Thymus (tissue), 14 donors: ENCODE results near the gene MEF2D. TPM values are rescaled to one million over a fixed set of nuclear protein-coding genes. Genes with fewer than 3 reads are reported as not detected.
A peak's percentile ranks its signal among the peaks of the same experiment; 100 is the strongest.

Experiments used
- DNase-seq, 9 donors: peaks; one replicate each; pipeline ENCODE4 v3.0.0-alpha.2; 2013; ENCODE audit warnings: low spot score in 9 of 9, low read depth in 6 of 9, missing footprints in 1 of 9
- H3K27ac ChIP-seq, 2 donors: one replicate each; pipeline ENCODE4 v1.5.1; 2013; ENCODE audit warnings: control low read depth in 1 of 2, low read depth in 1 of 2, low read length in 1 of 2, mild to moderate bottlenecking in 1 of 2, moderate library complexity in 1 of 2
- H3K27me3 ChIP-seq, 2 donors: one replicate each; pipeline ENCODE4 v1.5.1; 2013; ENCODE audit warnings: low read length in 1 of 2; ENCODE audit not compliant: control insufficient read depth in 2 of 2, insufficient read depth in 1 of 2
- H3K36me3 ChIP-seq, 2 donors: one replicate each; pipeline ENCODE4 v1.5.1; 2013; ENCODE audit warnings: low read length in 1 of 2, mild to moderate bottlenecking in 1 of 2, moderate library complexity in 1 of 2; ENCODE audit not compliant: control insufficient read depth in 2 of 2, insufficient read depth in 2 of 2
- H3K4me1 ChIP-seq, 2 donors: one replicate each; pipeline ENCODE4 v1.5.1; 2013; ENCODE audit warnings: low read length in 2 of 2; ENCODE audit not compliant: control insufficient read depth in 2 of 2, insufficient read depth in 2 of 2
- H3K4me3 ChIP-seq, 2 donors: one replicate each; pipeline ENCODE4 v1.5.1; 2013; ENCODE audit warnings: low read length in 2 of 2, control low read depth in 1 of 2, mild to moderate bottlenecking in 1 of 2
- H3K9me3 ChIP-seq, 2 donors: one replicate each; pipeline ENCODE4 v1.5.1; 2013; ENCODE audit warnings: low read length in 1 of 2, mild to moderate bottlenecking in 1 of 2; ENCODE audit not compliant: control insufficient read depth in 2 of 2, insufficient read depth in 1 of 2
- WGBS: extraction: QIAGEN DNeasy Blood & Tissue Kit; methylation state at CpG from one replicate; pipeline ENCODE4 v1.1.7; 2013; 5-methylcytosine and 5-hydroxymethylcytosine counted together
- long read RNA-seq, 10 donors: transcript quantifications; one replicate each; lab custom pipeline, GENCODE V29; 2026
- polyA plus RNA-seq: library from polyadenylated mRNA; stranded (reverse); fragments of 200-250 nt; gene quantifications from one replicate; pipeline ENCODE4 v1.2.3, GENCODE V29; 2013
- total RNA-seq: library from RNA; stranded (reverse); fragments of 120-200 nt; gene quantifications from one replicate; pipeline ENCODE4 v1.2.4, GENCODE V29; 2013
- donor health status: healthy.

Gene MEF2D
- total RNA-seq (8.3 TPM), polyA plus RNA-seq (26.3 TPM)
- long read RNA-seq, donor 1: 0 reads
- long read RNA-seq, donor 2, partial matches to known transcripts: 34 of 34 reads
- long read RNA-seq, donor 2, other reads (novel, unspliced or antisense): 0 of 34 reads
- long read RNA-seq, donor 3, partial matches to known transcripts: 6 of 7 reads
- long read RNA-seq, donor 3, other reads (novel, unspliced or antisense): 0 of 7 reads
- long read RNA-seq, donor 4, partial matches to known transcripts: 0 of 1 reads
- long read RNA-seq, donor 4, other reads (novel, unspliced or antisense): 0 of 1 reads
- long read RNA-seq, donor 5, partial matches to known transcripts: 27 of 27 reads
- long read RNA-seq, donor 5, other reads (novel, unspliced or antisense): 0 of 27 reads
- long read RNA-seq, donor 6, partial matches to known transcripts: 7 of 7 reads
- long read RNA-seq, donor 6, other reads (novel, unspliced or antisense): 0 of 7 reads
- long read RNA-seq, donor 7, partial matches to known transcripts: 24 of 24 reads
- long read RNA-seq, donor 7, other reads (novel, unspliced or antisense): 0 of 24 reads
- long read RNA-seq, donor 8, partial matches to known transcripts: 0 of 1 reads
- long read RNA-seq, donor 8, other reads (novel, unspliced or antisense): 0 of 1 reads
- long read RNA-seq, donor 9: 0 reads
- long read RNA-seq, donor 10, partial matches to known transcripts: 14 of 14 reads
- long read RNA-seq, donor 10, other reads (novel, unspliced or antisense): 0 of 14 reads

GRCh38 chr1:156500543-156500792 lies at the start of gene MEF2D:
TSS of gene MEF2D (minus strand) at chr1:156500775. CDS start at chr1:156483292, 17,483 bp downstream.
- Histone ChIP-seq H3K4me1 (peaks cover 67 to 79% of the 10 kb centered on the region in 2 donors), H3K27ac (peak within 1 kb of the TSS; percentile 100), H3K27me3 (no peaks in the 10 kb centered on the region), H3K36me3 (peaks cover 10 to 24% of the 10 kb centered on the region in 2 donors), H3K4me3 (peak within 1 kb of the TSS; percentile 99), H3K9me3 (peaks cover 2 to 8% of the 10 kb centered on the region in 2 donors)
- WGBS: under 1% methylated on average over 27 of the region's 27 CpGs
- DNase-seq: no peak

- no peaks in the 10 kb centered on the region for H3K27me3 ChIP-seq
- no peak for DNase-seq
- no peak overlapping the region for H3K27ac ChIP-seq
- peaks cover 0 to 2% of the 10 kb centered on the region in 2 donors for H3K4me1 ChIP-seq
- 86% methylated on average over 5 of the region's 5 CpGs for WGBS
- H3K36me3 ChIP-seq: peaks cover 6 to 10% of the 10 kb centered on the region in 2 donors
- no peak overlapping the region for H3K4me3 ChIP-seq
- H3K9me3 ChIP-seq: no peaks in the 10 kb centered on the region
Observed at GRCh38 chr1:156550346-156550745, 49.8 kb upstream of the MEF2D start.

GRCh38 chr1:156549831-156550230 lies 49.3 kb upstream of the MEF2D start:
- Histone ChIP-seq H3K4me1 (peaks cover 0 to 2% of the 10 kb centered on the region in 2 donors), H3K27me3 (no peaks in the 10 kb centered on the region), H3K36me3 (peaks cover 6 to 10% of the 10 kb centered on the region in 2 donors), H3K27ac (no peak overlapping the region), H3K9me3 (no peaks in the 10 kb centered on the region), H3K4me3 (no peak overlapping the region)
- DNase-seq: no peak
- WGBS: 96% methylated on average over 1 of the region's 1 CpG

- H3K36me3 ChIP-seq: peaks cover 6 to 10% of the 10 kb centered on the region in 2 donors
- H3K4me1 ChIP-seq: peaks cover 0 to 2% of the 10 kb centered on the region in 2 donors
- no peaks in the 10 kb centered on the region for H3K27me3 ChIP-seq
- 88% methylated on average over 2 of the region's 2 CpGs for WGBS
- H3K27ac ChIP-seq: no peak overlapping the region
- H3K4me3 ChIP-seq: no peak overlapping the region
- H3K9me3 ChIP-seq: no peaks in the 10 kb centered on the region
- peak in 1 of 9 donors; percentile 15 for DNase-seq
Observed at GRCh38 chr1:156549390-156549789, 48.8 kb upstream of the MEF2D start.

- H3K36me3 ChIP-seq: peaks cover 6 to 10% of the 10 kb centered on the region in 2 donors
- 98% methylated on average over 9 of the region's 9 CpGs for WGBS
- H3K27me3 ChIP-seq: no peaks in the 10 kb centered on the region
- no peak overlapping the region for H3K4me3 ChIP-seq
- DNase-seq: no peak
- H3K4me1 ChIP-seq: no peaks in the 10 kb centered on the region
- no peaks in the 10 kb centered on the region for H3K9me3 ChIP-seq
- no peak overlapping the region for H3K27ac ChIP-seq
Observed at GRCh38 chr1:156547982-156548381, 47.4 kb upstream of the MEF2D start.

GRCh38 chr1:156547434-156547833 lies 46.9 kb upstream of the MEF2D start:
- WGBS: 96% methylated on average over 4 of the region's 4 CpGs
- Histone ChIP-seq H3K4me1 (no peaks in the 10 kb centered on the region), H3K36me3 (peaks cover 6 to 10% of the 10 kb centered on the region in 2 donors), H3K9me3 (no peaks in the 10 kb centered on the region), H3K27me3 (no peaks in the 10 kb centered on the region), H3K4me3 (no peak overlapping the region), H3K27ac (no peak overlapping the region)
- DNase-seq: no peak

- Histone ChIP-seq H3K9me3 (no peaks in the 10 kb centered on the region), H3K36me3 (peaks cover 6 to 10% of the 10 kb centered on the region in 2 donors), H3K4me3 (no peak overlapping the region), H3K27me3 (no peaks in the 10 kb centered on the region), H3K4me1 (no peaks in the 10 kb centered on the region), H3K27ac (no peak overlapping the region)
- 85% methylated on average over 3 of the region's 3 CpGs for WGBS
- no peak for DNase-seq
Observed at GRCh38 chr1:156546267-156546666, 45.7 kb upstream of the MEF2D start.

- Histone ChIP-seq H3K27ac (no peak overlapping the region), H3K4me1 (no peaks in the 10 kb centered on the region), H3K36me3 (peaks cover 9 to 15% of the 10 kb centered on the region in 2 donors), H3K4me3 (no peak overlapping the region), H3K27me3 (no peaks in the 10 kb centered on the region), H3K9me3 (no peaks in the 10 kb centered on the region)
- no peak for DNase-seq
- 99% methylated on average over 3 of the region's 3 CpGs for WGBS
Observed at GRCh38 chr1:156544592-156545102, 44.1 kb upstream of the MEF2D start.

- Histone ChIP-seq H3K4me3 (no peak overlapping the region), H3K36me3 (peaks cover 14 to 20% of the 10 kb centered on the region in 2 donors), H3K9me3 (no peaks in the 10 kb centered on the region), H3K4me1 (no peaks in the 10 kb centered on the region), H3K27ac (no peak overlapping the region), H3K27me3 (no peaks in the 10 kb centered on the region)
- 86% methylated on average over 1 of the region's 1 CpG for WGBS
- DNase-seq: no peak
Observed at GRCh38 chr1:156543066-156543465, 42.5 kb upstream of the MEF2D start.
